HepG2 (cell line): ENCODE measurements around the gene UNKL. TPM values are rescaled to one million over a fixed set of nuclear protein-coding genes. Genes with fewer than 3 reads are reported as not detected.

ENCODE experiments used
- ATAC-seq: fragments of 200-7000 bp; cut with Tn5 transposase; 3 replicates; pipeline ENCODE4 v1.9.1; 2020; ENCODE audit warnings: mild to moderate bottlenecking, moderate library complexity
- BruUV-seq: library from RNA; stranded (reverse); fragments of 400-500 nt; replicated peaks from 2 replicates; lab custom pipeline; 2021; lab: Mats Ljungman, UMichigan
- CTCF ChIA-PET: fragments of 300-600 bp; formaldehyde crosslinking; extraction: SDS; loops from one replicate; lab custom pipeline; 2021; ENCODE audit warnings: low total read pairs, inconsistent platforms, low intra/inter-chr PET ratio; lab: Yijun Ruan, JAX
- POLR2A ChIA-PET: fragments of 350-600 bp; sonication (Branson Sonifier 250); formaldehyde crosslinking; loops from one replicate; lab custom pipeline; 2020; ENCODE audit warnings: antibody characterized with exemption, inconsistent platforms; lab: Yijun Ruan, JAX
- DNase-seq: peaks from one replicate; pipeline ENCODE4 v3.0.0-alpha.2; 2015; ENCODE audit warnings: low spot score
- FAIRE-seq: peaks from 3 replicates; lab custom pipeline; 2011; peaks lifted over from hg19 to GRCh38; lab: Jason Lieb, UNC
- H2AFZ ChIP-seq: one replicate; pipeline ENCODE4 v1.6.1; 2011; ENCODE audit warnings: low read length, inconsistent platforms
- H3K27ac ChIP-seq: fragments of 300-600 bp; 3 replicates; pipeline ENCODE4 v1.8.0; 2011; ENCODE audit warnings: mixed run types, mild to moderate bottlenecking, mixed read lengths, low read length, inconsistent platforms; ENCODE audit not compliant: insufficient read depth; ENCODE audit errors: extremely low read length
- H3K27me3 ChIP-seq, 2 experiments: fragments of 200-600 bp in 1 of 2; 2 replicates in 1 of 2; 3 replicates in 1 of 2; pipeline versions ENCODE4 v1.6.0 to v1.8.0; 2011; ENCODE audit warnings: low read length in 2 of 2, mild to moderate bottlenecking in 2 of 2, moderate library complexity in 2 of 2, inconsistent platforms in 1 of 2; ENCODE audit not compliant: insufficient read depth in 2 of 2, control insufficient read depth in 1 of 2
- H3K36me3 ChIP-seq, 2 experiments: fragments of 200-600 bp in 1 of 2; replicated peaks in 1 of 2; 2 replicates in 1 of 2; 3 replicates in 1 of 2; pipeline versions ENCODE4 v1.5.1 to v1.8.0; 2011; ENCODE audit warnings: low read length in 2 of 2, inconsistent platforms in 1 of 2; ENCODE audit not compliant: insufficient read depth in 2 of 2, control insufficient read depth in 1 of 2
- H3K4me1 ChIP-seq: 2 replicates; pipeline ENCODE4 v1.5.1; 2012; ENCODE audit warnings: low read length, inconsistent platforms; ENCODE audit not compliant: insufficient read depth
- H3K4me2 ChIP-seq: 2 replicates; pipeline ENCODE4 v1.6.0; 2011; ENCODE audit warnings: low read depth, low read length, inconsistent platforms
- H3K4me3 ChIP-seq, 3 experiments: fragments of 200-600 bp in 1 of 3; sonication (generic), shearing (Covaris generic) in 1 of 3; replicated peaks in 1 of 3; 2 replicates each; pipeline ENCODE4 v1.5.1; 2011 to 2016; ENCODE audit warnings: low read length in 3 of 3, inconsistent platforms in 2 of 3, low read depth in 2 of 3, mild to moderate bottlenecking in 2 of 3, control low read depth in 1 of 3, mixed read lengths in 1 of 3; ENCODE audit not compliant: insufficient read depth in 1 of 3
- H3K79me2 ChIP-seq: one replicate; pipeline ENCODE4 v1.6.1; 2011; ENCODE audit warnings: low read length, inconsistent platforms; ENCODE audit not compliant: insufficient read depth
- H3K9ac ChIP-seq: 2 replicates; pipeline ENCODE4 v1.6.0; 2011; ENCODE audit warnings: mild to moderate bottlenecking, low read depth, low read length, inconsistent platforms; ENCODE audit not compliant: insufficient read depth
- H3K9me3 ChIP-seq: 2 replicates; pipeline ENCODE4 v1.5.1; 2012; ENCODE audit warnings: mild to moderate bottlenecking, low read length
- H4K20me1 ChIP-seq: 2 replicates; pipeline ENCODE4 v1.6.0; 2011; ENCODE audit warnings: inconsistent platforms, mild to moderate bottlenecking, low read length, moderate library complexity; ENCODE audit not compliant: insufficient read depth
- GABPB1 ChIP-seq: IDR thresholded peaks from 2 replicates; pipeline ENCODE4 v1.6.1; 2016; ENCODE audit warnings: mild to moderate bottlenecking, missing genetic modification reagents, moderate library complexity, missing compliant biosample characterization
- HNRNPH1 ChIP-seq: fragments of 200-400 bp; formaldehyde crosslinking; optimal IDR thresholded peaks from 2 replicates; pipeline ENCODE3; 2017; ENCODE audit warnings: mild to moderate bottlenecking, low read depth, low read length
- KLF9 ChIP-seq: IDR thresholded peaks from 2 replicates; pipeline ENCODE4 v1.6.1; 2016; ENCODE audit warnings: low read depth
- MEF2D ChIP-seq: sonication (generic); formaldehyde crosslinking; IDR thresholded peaks from 2 replicates; pipeline ENCODE4 v1.5.1; 2020; ENCODE audit warnings: mild to moderate bottlenecking, missing genetic modification reagents
- MXI1 ChIP-seq: IDR thresholded peaks from 3 replicates; pipeline ENCODE4 v1.6.1; 2012; ENCODE audit warnings: low read depth, low read length, inconsistent platforms, borderline replicate concordance
- RCOR2 ChIP-seq: IDR thresholded peaks from 2 replicates; pipeline ENCODE4 v1.6.1; 2016; ENCODE audit warnings: missing biosample characterization, missing genetic modification reagents
- REXO4 ChIP-seq: sonication (generic); formaldehyde crosslinking; IDR thresholded peaks from 2 replicates; pipeline ENCODE4 v1.8.0; 2022; ENCODE audit warnings: missing genetic modification reagents, mild to moderate bottlenecking, borderline replicate concordance
- TAF15 ChIP-seq: fragments of 200-400 bp; formaldehyde crosslinking; IDR thresholded peaks from one replicate; pipeline ENCODE4 v1.6.1; 2018; ENCODE audit warnings: mild to moderate bottlenecking, low read depth, low read length; ENCODE audit not compliant: poor library complexity, severe bottlenecking
- ZNF230 ChIP-seq: sonication (generic); formaldehyde crosslinking; IDR thresholded peaks from 2 replicates; pipeline ENCODE4 v1.4.0; 2020; ENCODE audit warnings: mild to moderate bottlenecking, missing genetic modification reagents
- ZZZ3 ChIP-seq: sonication (generic); formaldehyde crosslinking; IDR thresholded peaks from 2 replicates; pipeline ENCODE4 v1.4.0; 2020; ENCODE audit warnings: missing genetic modification reagents, mild to moderate bottlenecking, borderline replicate concordance
- WGBS: methylation state at CpG from one replicate; pipeline ENCODE4 v1.1.6; 2017; ENCODE audit warnings: low lambda C conversion rate; 5-methylcytosine and 5-hydroxymethylcytosine counted together
- in situ Hi-C: cut with HindIII; loops from 2 replicates; pipeline ENCODE4 v1.10.0; 2017; ENCODE audit warnings: low pct_unique_long_range_greater_than_20kb; ENCODE audit not compliant: extremely low pct_ligation_motif_present
- intact Hi-C: fragments of 100-400 bp; cut with micrococcal nuclease; formaldehyde crosslinking; loops from one replicate; pipeline ENCODE4 v1.10.0; 2022; ENCODE audit not compliant: unreplicated experiment
- polyA plus RNA-seq, 8 experiments: library from polyadenylated mRNA; depleted of rRNA in 3 of 8; stranded (reverse) in 7 of 8; unstranded in 1 of 8; fragments of >200 nt; fragmentation: Illumina TruSeq in 4 of 8; extraction: Trizol in 4 of 8; gene quantifications; 2 replicates each; pipeline versions ENCODE4 v1.2.1 to v1.2.3, GENCODE V29; 2011 to 2016; ENCODE audit warnings: low read depth in 4 of 8, missing spikeins in 1 of 8, mixed read lengths in 1 of 8; ENCODE audit not compliant: insufficient read depth in 1 of 8
- total RNA-seq, 5 experiments: library from RNA; depleted of rRNA; stranded (reverse); fragments of >200 nt; fragmentation: Illumina TruSeq; extraction: Trizol; gene quantifications; 2 replicates each; pipeline ENCODE4 v1.2.3, GENCODE V29; 2016; ENCODE audit warnings: low read depth in 1 of 5
- TF ChIP-seq, protein P1 (sequence below): IDR thresholded peaks from 2 replicates; pipeline ENCODE4 v1.6.1; 2016; ENCODE audit warnings: mild to moderate bottlenecking
- TF ChIP-seq, protein P2 (sequence below): sonication (generic); formaldehyde crosslinking; IDR thresholded peaks from 2 replicates; pipeline ENCODE4 v1.4.0; 2020; ENCODE audit warnings: low read depth, mild to moderate bottlenecking, missing genetic modification reagents
- TF ChIP-seq, protein P3 (sequence below): sonication (generic); formaldehyde crosslinking; IDR thresholded peaks from 2 replicates; pipeline ENCODE4 v1.5.1; 2020; ENCODE audit warnings: mild to moderate bottlenecking, missing genetic modification reagents, moderate library complexity
- TF ChIP-seq, protein P4 (sequence below): sonication (generic); formaldehyde crosslinking; IDR thresholded peaks from 2 replicates; pipeline ENCODE4 v1.4.0; 2020; ENCODE audit warnings: missing genetic modification reagents

The UNKL gene
- total and polyA plus RNA-seq, 2 of the 13 experiments (the other 11 are each of a cell fraction or from before 2014, with no cell fraction given) = 10.4 to 17.6 TPM

DNA sequence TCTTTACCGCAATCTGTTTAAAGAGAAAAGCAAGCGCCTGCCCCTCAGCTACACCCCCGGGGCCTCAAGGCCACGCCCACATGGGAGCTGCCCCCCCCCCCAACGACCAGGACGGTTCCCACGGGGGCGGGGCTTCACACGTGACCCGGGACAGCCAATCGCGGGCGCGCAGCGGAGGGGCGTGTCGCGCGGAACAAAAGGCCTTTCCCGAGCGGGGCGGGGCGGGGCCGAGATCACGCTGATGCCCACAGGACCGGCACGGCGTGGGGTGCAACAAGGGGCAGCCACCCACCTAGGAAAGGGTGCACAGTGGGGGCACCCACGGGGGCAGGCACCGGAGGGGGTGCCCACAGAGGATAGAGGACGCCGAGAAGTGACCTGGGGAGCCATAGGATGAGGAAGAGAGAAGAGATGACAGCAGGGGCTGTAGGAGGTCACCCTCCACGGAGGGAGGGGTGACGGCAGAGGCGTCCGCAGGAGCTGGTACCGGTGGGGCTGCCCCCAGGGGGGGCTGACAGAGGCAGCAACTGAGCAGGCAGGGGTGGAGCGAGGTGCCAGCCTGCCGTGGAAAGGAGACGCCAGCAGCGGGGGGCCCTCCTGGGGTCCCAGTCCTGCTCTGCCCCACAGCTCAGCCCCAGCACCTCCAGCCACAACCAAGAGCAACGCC is 6.2 kb downstream of the UNKL start:
- FAIRE-seq (peak; percentile 23), ATAC-seq (peak; percentile 86), DNase-seq (peak; percentile 76)
- no peaks in the 10 kb centered on the region for H3K27me3 ChIP-seq
- BruUV-seq = no TSS peak
- intact Hi-C loops (no loop called here), in situ Hi-C loops (no loop called here)
- peak overlapping the region; percentile 57 to 83 (median 72); a peak in 5 of 6 replicates for H3K4me3 ChIP-seq
- no peaks in the 10 kb centered on the region; a peak in 3 of 5 replicates for H3K36me3 ChIP-seq
- H3K4me2 ChIP-seq = peak overlapping the region; percentile 78
- H3K4me1 ChIP-seq = peaks cover 13% of the 10 kb centered on the region
- peaks cover 10% of the 10 kb centered on the region; the same call in 1 of the 2 replicates for H4K20me1 ChIP-seq
- H3K79me2 ChIP-seq = peaks cover 5% of the 10 kb centered on the region
- 4% methylated on average over 27 of the region's 42 CpGs for WGBS
- POLR2A ChIA-PET = interaction anchor here (0.5 to 1.5 kb wide), 7 partner anchors 12 to 203 kb away, joined by 3 to 6 read pairs (median 3); partner anchors contain the start of gene UQCC4
- no peak overlapping the region for H2AFZ ChIP-seq
- H3K9ac ChIP-seq = peak overlapping the region; percentile 51
- CTCF ChIA-PET = no interaction called here
- no peak overlapping the region for H3K27ac ChIP-seq
- H3K9me3 ChIP-seq = no peaks in the 10 kb centered on the region
- peak; percentile 84; the same call in 1 of the 2 replicates for TF ChIP-seq KLF9 (CRISPR knock-in tag)
- TF ChIP-seq, protein P1, sequence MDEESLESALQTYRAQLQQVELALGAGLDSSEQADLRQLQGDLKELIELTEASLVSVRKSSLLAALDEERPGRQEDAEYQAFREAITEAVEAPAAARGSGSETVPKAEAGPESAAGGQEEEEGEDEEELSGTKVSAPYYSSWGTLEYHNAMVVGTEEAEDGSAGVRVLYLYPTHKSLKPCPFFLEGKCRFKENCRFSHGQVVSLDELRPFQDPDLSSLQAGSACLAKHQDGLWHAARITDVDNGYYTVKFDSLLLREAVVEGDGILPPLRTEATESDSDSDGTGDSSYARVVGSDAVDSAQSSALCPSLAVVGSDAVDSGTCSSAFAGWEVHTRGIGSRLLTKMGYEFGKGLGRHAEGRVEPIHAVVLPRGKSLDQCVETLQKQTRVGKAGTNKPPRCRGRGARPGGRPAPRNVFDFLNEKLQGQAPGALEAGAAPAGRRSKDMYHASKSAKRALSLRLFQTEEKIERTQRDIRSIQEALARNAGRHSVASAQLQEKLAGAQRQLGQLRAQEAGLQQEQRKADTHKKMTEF = peak; percentile 31; the same call in 1 of the 2 replicates
- TF ChIP-seq, protein P2, sequence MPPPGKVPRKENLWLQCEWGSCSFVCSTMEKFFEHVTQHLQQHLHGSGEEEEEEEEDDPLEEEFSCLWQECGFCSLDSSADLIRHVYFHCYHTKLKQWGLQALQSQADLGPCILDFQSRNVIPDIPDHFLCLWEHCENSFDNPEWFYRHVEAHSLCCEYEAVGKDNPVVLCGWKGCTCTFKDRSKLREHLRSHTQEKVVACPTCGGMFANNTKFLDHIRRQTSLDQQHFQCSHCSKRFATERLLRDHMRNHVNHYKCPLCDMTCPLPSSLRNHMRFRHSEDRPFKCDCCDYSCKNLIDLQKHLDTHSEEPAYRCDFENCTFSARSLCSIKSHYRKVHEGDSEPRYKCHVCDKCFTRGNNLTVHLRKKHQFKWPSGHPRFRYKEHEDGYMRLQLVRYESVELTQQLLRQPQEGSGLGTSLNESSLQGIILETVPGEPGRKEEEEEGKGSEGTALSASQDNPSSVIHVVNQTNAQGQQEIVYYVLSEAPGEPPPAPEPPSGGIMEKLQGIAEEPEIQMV (CRISPR knock-in tag) = no peak
- TF ChIP-seq ZZZ3 = peak; percentile 99; the same call in 1 of the 2 replicates
- no peak for TF ChIP-seq ZNF230 (CRISPR knock-in tag)
- no peak for TF ChIP-seq TAF15
- TF ChIP-seq MXI1 = peak; percentile 65; the same call in 1 of the 3 replicates
- TF ChIP-seq, protein P3, sequence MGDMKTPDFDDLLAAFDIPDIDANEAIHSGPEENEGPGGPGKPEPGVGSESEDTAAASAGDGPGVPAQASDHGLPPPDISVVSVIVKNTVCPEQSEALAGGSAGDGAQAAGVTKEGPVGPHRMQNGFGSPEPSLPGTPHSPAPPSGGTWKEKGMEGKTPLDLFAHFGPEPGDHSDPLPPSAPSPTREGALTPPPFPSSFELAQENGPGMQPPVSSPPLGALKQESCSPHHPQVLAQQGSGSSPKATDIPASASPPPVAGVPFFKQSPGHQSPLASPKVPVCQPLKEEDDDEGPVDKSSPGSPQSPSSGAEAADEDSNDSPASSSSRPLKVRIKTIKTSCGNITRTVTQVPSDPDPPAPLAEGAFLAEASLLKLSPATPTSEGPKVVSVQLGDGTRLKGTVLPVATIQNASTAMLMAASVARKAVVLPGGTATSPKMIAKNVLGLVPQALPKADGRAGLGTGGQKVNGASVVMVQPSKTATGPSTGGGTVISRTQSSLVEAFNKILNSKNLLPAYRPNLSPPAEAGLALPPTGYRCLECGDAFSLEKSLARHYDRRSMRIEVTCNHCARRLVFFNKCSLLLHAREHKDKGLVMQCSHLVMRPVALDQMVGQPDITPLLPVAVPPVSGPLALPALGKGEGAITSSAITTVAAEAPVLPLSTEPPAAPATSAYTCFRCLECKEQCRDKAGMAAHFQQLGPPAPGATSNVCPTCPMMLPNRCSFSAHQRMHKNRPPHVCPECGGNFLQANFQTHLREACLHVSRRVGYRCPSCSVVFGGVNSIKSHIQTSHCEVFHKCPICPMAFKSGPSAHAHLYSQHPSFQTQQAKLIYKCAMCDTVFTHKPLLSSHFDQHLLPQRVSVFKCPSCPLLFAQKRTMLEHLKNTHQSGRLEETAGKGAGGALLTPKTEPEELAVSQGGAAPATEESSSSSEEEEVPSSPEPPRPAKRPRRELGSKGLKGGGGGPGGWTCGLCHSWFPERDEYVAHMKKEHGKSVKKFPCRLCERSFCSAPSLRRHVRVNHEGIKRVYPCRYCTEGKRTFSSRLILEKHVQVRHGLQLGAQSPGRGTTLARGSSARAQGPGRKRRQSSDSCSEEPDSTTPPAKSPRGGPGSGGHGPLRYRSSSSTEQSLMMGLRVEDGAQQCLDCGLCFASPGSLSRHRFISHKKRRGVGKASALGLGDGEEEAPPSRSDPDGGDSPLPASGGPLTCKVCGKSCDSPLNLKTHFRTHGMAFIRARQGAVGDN (CRISPR knock-in tag) = peak; percentile 64
- no peak for TF ChIP-seq REXO4 (CRISPR knock-in tag)
- TF ChIP-seq, protein P4, sequence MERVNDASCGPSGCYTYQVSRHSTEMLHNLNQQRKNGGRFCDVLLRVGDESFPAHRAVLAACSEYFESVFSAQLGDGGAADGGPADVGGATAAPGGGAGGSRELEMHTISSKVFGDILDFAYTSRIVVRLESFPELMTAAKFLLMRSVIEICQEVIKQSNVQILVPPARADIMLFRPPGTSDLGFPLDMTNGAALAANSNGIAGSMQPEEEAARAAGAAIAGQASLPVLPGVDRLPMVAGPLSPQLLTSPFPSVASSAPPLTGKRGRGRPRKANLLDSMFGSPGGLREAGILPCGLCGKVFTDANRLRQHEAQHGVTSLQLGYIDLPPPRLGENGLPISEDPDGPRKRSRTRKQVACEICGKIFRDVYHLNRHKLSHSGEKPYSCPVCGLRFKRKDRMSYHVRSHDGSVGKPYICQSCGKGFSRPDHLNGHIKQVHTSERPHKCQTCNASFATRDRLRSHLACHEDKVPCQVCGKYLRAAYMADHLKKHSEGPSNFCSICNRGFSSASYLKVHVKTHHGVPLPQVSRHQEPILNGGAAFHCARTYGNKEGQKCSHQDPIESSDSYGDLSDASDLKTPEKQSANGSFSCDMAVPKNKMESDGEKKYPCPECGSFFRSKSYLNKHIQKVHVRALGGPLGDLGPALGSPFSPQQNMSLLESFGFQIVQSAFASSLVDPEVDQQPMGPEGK (CRISPR knock-in tag) = peak; percentile 99
- TF ChIP-seq HNRNPH1 = no peak
- 0 out of 2 replicates have a peak, but pooled peaks have one; percentile 40 for TF ChIP-seq MEF2D (CRISPR knock-in tag)
- peak; percentile 77 for TF ChIP-seq GABPB1
- TF ChIP-seq RCOR2 (CRISPR knock-in tag) = no peak
